Measurements from ENCODE around the gene MANEAL.
"Not testable (repeated sequence)": the region's sequence is repeated elsewhere in the genome, so short reads cannot be mapped to it uniquely, and the experiment has no call there.

Gene MANEAL, protein sequence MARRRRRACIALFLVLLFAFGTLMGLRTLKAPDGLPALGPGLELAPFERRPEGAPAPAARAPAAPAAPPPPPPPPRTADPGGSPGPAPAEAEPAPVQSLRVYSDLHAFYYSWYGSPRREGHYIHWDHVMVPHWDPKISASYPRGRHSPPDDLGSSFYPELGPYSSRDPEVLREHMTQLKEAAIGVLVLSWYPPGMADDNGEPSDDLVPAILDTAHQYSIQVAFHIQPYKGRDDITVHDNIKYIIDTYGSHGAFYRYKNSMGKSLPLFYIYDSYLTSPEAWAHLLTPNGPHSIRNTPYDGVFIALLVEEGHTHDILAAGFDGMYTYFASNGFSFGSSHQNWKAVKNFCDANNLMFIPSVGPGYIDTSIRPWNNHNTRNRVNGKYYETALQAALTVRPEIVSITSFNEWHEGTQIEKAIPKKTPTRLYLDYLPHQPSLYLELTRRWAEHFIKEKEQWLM

DNA sequence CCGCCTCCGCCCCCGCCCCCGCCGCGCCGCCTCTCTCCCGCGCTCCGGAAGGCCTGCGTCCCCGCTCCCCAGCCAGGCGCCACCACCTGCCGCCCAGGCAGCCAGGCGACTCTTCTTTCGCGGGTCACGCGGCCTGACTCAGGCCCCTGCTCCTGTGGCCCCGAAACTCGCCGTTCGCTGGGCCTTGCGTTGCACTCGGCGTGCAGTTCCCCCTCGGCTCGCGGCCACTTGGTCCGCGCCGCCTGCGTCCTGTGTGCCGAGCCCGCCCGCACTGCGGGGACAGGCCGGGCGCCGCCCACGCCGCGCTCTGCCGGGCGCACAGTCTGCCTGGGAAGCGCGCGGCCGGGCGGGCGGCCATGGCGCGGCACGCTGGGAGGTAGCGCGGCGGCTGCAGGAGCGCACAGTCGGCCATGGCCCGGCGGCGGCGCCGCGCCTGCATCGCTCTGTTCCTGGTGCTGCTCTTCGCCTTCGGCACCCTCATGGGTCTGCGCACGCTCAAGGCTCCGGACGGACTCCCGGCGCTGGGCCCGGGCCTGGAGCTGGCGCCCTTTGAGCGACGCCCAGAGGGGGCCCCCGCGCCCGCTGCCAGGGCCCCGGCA, at the start of gene MANEAL:
Gene MANEAL, plus strand, starts transcription at position 75 of the 599 bp plus-strand sequence. Its CDS starts 336 bp downstream, at position 411.
- peak; percentile 83 for DNase-seq (ENCODE audit: low spot score)

DNA sequence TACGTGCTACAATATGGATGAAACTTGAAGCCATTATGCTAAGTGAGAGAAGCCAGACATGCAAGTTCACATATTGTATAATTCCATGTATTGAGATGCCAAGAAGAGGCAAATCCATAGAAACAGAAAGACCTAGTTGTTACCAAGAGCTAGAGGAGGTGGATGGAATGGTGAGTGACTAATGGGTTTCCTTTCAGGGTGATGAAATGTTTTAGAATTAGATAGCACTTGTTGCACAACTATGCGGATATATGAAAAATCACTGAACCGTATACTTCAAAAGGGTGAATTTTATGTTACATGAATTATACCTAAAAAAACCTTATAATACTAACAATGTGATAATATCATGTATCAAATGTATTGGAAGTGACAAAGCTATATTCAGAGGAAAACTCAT, 46.8 kb upstream of the MANEAL start:
- DNase-seq (ENCODE audit: low spot score): no peak

DNA sequence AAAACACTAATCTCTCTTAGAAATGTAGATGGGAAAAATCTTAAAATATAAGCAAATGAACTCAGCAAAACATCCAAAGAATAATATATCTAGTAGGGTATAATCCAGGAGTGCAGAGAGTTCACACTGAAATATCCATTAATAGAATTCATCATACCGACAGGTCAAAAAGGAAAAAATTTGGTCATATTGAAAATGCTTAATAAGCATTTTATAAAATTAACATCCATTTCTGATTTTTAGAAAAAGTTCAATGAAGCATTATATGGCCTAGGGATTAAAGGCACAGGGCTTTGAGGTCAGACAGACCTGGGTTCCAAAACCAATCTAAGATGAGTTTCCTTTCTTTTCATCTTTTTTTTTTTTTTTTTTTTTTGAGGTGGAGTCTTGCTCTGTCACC, 45.1 kb upstream of the MANEAL start:
- DNase-seq (ENCODE audit: low spot score): no peak

DNA sequence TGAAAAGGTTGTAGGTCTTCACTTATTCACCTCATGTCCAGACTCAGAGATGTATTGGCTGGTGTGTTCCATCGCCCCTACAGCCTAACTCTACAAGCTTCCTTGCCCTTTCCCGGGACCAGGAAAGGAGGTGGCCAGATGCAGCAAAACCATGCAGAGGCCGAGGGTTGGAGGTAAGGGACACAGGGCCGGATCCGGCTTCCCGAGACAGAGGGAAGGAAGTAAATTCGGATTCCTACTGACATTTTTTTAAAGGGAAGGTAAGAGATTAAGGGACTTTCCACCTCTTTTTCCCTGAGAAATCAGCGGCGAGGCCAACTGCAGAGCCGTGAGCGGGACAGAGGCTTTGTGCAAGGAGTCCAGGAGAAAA, 41.4 kb upstream of the MANEAL start:
- DNase-seq (ENCODE audit: low spot score): no peak

DNA sequence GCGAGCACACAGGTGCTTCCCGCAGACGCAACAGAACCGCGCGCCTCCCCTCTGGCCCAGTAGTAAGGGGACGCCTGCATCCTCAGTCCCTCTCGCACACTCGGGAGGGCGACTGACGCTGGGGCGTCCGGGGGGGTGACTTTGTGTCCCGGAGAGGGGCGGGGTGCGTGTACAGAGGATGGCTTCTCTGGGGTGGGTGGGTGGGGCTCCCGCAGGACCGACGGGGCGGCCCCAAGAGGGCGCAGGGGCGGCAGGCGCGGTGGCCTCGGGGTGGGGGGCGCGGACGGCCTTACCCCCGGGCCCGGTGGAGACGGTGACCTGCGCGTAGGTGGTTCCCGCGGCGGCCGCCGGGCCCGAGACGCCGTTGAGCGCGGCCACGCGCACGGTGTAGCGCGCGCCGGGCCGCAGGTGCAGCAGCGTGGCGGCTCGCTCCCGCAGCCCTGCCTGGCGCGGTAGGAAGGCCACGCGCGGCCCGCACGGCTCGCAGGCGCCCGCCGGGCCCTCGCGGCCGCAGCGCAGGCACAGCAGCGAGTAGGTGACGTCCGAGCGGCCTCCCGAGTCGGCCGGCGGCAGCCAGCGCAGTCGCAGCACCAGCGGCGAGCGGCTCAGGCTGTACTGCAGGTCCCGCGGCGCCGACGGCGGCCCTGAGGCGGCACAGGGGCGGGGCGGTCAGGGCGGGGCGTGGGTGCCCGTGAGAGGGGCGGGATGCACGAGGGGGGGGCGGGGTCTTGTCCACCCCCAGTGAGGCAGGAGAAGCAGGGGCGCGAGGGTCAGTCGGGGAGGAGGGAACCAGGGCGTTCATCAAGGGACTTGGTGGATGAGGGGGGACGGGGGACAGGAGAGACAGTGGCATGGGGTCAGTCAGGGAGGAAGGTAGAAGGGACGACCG, 40.8 kb upstream of the MANEAL start:
- peak; percentile 17 for DNase-seq (ENCODE audit: low spot score)

DNA sequence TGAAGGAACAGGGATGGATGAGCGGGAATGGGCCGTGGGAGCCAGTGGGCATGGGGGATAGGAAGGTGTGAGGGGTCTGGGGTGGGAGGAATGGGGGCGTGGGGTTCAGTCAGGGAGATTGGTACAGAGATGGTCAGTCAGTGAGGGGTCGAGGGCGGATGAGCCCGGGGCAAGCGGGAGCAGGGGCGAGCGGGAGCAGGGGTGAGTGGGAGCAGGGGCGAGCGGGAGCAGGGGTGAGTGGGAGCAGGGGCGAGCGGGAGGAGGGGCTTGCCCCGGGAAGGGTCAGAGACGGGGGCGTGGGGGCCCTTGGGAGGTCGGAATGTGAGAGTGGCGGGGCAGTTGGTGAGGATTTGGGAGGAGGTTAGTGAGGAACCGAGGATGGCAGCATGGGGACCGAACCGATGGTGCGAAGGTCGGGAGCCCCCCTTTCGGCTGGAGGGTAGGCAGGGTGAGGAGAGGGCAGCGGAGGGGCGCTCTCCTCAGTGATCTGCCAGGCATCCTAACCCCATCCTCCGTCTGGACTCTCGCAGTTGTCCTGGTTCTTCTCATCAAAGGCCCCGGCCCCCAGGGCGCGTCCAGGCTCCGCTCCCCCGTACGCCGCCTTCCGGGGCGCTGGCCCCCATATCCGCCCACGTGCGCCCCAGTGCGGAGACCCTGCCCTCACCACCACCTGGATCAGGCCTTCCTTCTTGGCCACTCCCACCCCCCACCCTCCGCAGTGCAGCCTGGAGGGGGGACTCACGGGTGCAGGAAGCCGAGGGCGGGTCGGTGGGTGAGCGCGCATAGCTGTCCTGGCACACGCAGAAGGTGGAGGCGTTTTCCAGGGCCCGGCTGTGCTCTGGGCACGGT, 40.0 kb upstream of the MANEAL start:
- DNase-seq (ENCODE audit: low spot score): no peak

DNA sequence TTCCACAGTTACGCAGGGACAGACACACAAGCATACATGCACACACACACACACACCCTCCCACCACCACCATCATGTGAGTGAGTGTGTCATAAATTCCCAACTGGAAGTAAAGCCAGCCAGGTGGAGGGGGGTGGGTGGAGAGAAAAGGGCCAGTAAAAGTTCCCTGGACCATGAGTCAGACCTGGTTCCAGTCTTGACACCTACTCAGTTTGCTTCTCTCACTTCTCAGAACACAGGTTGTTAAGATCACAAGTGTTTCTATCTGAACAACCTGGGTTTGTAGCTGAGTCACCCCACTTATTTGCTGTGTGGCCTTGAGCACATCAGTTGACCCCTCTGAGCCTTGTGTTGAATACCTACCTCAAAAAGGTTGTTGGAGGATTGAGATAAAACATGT, 38.4 kb upstream of the MANEAL start:
- no peak for DNase-seq (ENCODE audit: low spot score)

DNA sequence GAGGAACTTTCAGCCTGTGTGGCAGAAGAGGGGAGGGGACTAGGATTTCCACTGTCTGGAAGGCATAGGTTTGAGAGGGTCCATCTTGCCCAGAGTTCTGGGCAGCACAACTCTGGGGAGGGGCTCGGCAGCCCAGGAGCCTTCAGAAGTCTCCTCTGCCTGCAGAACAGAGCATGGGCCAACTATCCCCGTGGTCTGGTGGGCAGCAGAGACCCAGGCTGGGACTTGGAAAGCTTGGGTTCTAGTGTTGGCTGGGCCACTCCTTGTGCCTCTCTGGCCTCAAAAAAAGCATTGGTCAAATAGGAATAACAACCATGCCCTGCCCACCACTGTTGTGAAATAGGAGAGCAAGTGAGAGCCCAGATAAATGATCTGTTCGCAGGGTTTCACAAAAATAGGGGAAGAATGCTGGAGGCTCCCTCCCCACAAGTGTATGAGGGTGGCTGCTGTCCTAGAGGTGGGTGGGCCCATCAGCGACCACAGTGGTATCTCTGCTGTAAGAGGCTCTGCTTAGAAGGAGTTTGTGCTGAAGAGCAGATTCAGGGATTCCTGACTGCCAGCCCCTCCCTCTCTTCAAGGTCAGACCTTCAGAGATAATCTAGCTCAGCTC, 37.6 kb upstream of the MANEAL start:
- DNase-seq (ENCODE audit: low spot score): no peak

DNA sequence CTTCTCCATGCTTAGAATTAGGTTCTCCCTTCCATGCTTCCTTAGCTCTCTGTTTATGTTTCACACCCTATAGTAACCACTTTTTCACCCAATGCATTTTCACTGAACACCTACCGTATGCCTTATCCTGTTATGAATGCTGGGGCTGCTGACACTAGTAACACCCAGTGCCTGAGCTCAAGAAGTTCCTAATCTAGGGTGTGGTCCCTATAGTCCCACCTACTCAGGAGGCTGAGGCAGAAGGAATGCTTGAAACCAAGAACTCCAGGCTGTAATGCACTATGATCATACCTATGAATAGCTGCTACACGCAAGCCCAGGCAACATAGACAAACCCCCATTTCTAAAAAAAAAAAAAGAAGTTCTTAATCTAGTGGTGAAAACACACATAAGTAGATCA, 34.2 kb upstream of the MANEAL start:
- no peak for DNase-seq (ENCODE audit: low spot score)

DNA sequence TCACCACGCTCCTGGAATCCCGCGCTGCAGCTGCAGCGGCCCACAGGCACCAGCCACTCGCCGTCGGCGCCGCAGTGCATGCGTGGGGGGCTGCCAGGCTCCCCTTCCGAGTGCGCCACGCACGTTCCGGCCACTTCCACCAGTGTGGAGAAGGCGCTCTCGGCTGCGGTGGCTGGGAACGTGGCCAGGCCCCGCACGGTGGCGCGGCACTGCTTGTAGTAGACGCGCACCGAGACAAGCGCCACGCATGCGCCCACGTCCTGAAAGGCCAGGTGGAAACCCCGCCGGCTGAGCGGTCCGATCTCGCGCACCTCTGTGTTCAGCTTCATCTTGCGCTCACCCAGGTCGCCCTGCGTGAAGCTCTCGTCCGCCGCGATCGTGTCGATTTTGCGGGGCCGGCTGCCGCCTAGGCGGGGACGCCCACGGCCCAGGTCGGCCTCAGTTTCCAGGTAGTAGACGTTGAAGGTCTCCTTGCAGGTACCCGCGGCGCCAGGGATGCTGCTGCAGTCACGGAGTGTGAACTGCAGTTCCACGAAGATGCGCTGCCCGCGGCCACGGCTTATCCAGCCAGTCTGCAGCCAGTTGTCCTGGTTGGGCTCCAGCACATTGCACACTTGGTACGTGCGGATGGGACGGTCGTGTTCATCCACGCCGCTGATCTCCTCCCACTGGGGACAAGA, 32.1 kb upstream of the MANEAL start:
- no peak for DNase-seq (ENCODE audit: low spot score)

DNA sequence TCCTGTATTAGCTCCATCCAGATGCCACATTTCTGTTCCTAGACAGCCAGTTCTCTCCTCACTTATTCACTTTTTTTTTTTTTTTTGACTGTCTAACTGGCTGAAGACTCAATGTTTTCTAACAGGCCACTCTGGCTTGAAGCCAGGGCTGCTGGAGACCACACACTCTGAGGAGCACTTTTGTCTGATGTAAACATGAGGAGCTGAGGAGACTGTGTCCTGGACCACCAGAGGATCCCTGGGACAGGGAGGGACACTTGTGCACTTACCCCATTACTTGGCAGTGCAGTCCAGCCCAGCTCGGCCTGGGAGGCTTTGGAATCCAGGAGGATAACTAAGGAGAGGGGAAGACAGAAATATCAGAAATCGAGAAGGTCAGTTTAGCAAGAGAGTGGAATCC, 31.1 kb upstream of the MANEAL start:
- no peak for DNase-seq (ENCODE audit: low spot score)

DNA sequence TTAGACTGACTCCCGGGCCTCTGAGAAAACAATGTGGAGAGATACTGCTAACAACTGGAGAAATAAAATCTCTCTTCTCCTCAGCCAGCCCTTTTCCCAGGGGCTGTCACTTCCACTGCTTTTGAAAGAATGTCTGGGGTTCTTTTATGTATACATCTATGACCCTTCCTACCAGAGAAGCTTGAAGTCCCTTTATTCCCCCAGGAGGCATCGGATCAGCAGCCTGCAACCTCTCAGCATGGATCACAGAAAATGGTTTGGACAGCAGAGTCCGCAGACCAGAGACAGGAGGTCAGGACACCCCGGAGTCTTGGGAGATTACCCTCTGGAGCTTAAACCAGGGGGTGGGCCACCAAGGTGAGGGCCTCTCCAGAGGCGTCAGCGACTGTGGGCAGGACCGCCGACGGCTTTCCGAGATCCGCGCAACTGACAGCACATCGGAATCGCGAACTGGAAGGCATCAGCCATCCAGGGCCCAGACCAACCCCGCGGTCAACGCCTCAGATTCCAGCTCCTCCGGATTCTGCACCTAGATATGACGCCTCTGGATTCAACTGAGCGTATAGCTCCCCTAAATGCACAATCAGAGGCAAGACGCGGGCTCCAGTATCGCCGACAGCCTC, 29.7 kb upstream of the MANEAL start:
- no peak for DNase-seq (ENCODE audit: low spot score)

DNA sequence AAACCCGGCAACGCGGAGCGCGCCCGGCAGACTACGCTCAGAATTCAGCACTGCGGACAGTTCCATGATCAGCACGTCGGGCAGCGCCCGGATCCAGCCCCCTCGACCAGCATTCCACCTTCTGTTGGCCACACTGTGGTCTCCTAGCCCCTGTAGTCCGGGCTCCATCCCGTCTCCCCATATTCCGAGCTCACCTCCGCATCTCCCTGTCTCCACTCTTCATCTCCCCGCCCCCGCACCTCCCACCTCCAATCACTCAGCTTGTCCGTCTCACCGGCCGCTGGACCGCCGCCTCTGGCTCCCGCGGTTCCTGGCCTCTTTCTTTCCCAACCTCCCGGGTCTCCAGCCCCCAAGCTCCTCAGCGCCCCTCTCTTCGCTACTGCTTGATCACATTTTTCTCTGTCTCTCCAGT, 29.2 kb upstream of the MANEAL start:
- DNase-seq (ENCODE audit: low spot score): peak; percentile 34

DNA sequence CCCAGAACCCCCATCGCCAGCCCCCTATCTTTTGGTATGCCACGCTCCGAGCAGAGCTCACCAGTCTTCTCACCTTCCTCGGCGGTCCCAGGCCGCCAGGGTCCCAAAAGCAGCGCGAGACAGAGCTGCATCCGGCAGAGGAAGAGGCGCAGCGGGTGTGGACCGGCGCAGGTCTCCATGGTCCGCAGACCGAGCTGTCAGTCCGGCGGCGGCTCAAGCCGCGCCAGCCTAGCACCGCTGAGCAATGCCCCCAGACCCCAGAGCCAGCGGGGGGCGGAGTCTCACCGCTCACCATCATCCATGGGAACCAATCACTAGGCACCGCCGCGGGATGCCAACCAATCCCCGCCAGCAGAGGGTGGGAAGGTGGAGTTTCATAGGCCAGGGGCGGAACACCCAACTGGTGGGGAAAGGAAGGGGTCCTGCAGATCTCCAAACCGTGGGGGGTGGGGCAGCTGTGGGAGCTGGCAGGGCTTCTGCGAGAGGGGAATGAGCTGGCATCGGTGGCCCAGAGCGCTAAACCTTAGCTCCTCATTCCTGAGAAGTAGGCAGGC, 28.7 kb upstream of the MANEAL start, which contains the start of gene EPHA10:
Gene EPHA10, minus strand, starts transcription at position 233 of the 554 bp plus-strand sequence. Its CDS starts 54 bp downstream, at position 179.
- no peak for DNase-seq (ENCODE audit: low spot score)

DNA sequence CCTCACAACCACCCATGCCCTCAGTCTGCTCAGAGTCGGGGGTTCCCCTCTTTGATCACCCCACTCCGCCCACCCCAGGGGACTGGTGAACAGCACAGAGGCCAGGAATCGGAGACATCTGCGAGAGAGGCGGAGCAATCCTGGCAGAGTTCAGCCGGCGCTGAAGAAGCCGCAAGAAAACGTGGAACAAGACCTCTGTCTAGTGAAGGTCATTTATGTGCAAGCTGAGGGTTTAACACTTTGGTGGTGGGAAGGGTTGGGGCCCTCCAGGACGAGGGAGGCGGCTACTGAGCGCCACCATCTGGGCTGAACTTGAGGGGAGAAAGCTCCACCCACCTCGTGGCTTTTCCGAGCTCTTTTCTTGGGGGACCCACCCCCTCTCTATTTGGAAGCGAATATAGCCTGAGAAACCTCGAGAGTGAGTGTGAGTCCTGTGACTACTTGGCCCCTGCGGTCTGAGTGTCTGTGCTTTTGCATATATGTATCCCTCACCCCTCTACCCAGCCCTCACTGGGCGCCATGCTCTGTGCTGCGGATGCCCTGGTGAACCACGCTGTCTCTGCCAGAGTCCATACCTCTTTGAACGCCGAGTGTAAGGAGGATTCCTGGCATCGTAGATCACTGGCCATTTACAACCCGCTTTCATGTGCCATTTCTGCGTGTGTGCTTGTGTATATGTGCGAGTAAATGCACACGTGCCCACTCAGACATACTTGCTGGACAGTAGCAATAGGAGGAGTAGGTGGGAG, 27.6 kb upstream of the MANEAL start:
- DNase-seq (ENCODE audit: low spot score): no peak

DNA sequence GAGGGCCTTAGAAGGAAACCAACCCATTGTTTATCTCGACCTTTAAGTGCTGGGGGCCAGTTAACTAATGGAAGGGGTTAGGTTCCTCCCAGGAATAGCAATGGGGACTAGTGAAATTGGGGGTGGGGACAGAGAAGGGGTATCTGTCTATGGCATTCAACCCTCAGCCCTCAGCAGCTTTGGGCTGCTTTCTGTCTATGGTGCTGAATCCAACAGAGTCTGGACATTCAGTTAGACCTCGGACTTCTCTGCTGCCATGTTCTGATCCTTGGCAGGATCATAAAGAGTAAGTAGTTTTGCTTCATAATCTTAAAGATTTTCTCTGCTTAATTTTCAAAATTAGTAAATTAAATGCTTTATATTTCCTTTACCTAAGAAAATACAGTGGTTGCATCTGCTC, 26.2 kb upstream of the MANEAL start:
- no peak for DNase-seq (ENCODE audit: low spot score)

DNA sequence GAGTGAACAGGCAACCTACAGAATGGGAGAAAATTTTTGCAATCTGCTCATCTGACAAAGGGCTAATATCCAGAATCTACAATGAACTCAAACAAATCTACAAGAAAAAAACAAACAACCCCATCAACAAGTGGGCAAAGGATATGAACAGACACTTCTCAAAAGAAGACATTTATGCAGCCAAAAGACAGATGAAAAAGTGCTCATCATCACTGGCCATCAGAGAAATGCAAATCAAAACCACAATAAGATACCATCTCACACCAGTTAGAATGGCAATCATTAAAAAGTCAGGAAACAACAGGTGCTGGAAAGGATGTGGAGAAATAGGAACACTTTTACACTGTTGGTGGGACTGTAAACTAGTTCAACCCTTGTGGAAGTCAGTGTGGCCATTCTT, 22.2 kb upstream of the MANEAL start:
- not testable (repeated sequence) for DNase-seq (ENCODE audit: low spot score)

DNA sequence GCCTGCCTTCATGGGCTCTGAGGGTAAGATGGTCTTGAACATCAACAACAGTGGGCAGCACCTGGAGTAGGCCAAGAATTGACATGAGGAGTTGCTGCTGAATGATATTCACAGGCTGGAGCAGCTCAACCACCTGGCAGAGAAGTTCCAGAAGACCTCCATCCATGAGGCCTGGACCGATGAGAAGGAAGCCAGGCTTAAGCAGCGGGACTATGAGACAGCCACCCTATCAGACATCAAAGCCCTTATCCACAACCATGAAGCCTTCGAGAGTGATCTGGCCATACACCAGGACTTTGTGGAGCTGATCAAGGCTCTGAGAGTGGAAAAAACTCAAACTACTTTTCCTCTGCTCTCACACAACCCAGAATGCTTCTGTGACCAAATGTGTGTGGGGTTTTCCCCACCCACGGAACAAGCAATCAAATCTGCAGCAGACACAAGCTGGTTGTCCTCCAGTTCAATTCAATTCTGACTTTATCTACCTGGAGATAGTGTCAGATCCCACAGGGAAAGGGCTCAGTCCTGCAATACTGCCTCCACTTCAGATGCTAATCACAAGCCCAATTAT, 16.6 kb upstream of the MANEAL start:
- no peak for DNase-seq (ENCODE audit: low spot score)

DNA sequence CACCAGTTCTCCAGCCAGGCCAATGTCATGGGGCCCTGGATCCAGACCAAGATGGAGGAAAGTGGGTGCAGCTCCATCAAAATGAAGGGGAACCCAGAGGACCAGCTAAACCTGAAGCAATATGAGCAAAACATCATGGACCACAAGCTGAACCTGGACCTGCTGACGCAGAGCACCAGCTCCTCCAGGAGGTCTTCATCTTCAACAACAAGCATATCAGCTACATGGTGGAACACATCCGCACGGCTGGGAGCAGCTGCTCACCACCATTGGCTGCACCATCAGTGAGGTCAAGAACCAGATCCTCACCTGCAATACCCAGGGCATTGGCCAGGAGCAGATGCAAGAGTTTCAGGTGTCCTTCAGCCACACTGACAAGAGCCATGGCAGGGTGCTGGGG, 15.0 kb upstream of the MANEAL start:
- no peak for DNase-seq (ENCODE audit: low spot score)

Measured in RKO (cell line).